Measurements from ENCODE around the gene DPEP2. TPM values are rescaled to one million over a fixed set of nuclear protein-coding genes. Genes with fewer than 3 reads are reported as not detected.

Gene DPEP2
- total RNA-seq, 1 experiment from 2014 or later, result not detected

- RAD21 ChIA-PET (ENCODE audit: low non-redundant PET in 1 of 2, low total read pairs in 2 of 2, uncharacterized antibody in 2 of 2, unreplicated experiment in 2 of 2), result no interaction called here
- no peaks in the 10 kb centered on the region for H3K9me2 ChIP-seq (ENCODE audit: insufficient read depth)
- H4K20me1 ChIP-seq (ENCODE audit: insufficient read depth), result no peaks in the 10 kb centered on the region
- BruUV-seq (replicated peaks), result no TSS peak
- peak within 1 kb of the TSS; percentile 87 for H3K27ac ChIP-seq (ENCODE audit: low read depth, low read length)
- H3K36me3 ChIP-seq (ENCODE audit: control insufficient read depth in 1 of 2, insufficient read depth in 2 of 2, low read length in 2 of 2), result no peaks in the 10 kb centered on the region
- H3K9ac ChIP-seq (ENCODE audit: low read length), result peak within 1 kb of the TSS; percentile 92
- TF ChIP-seq ZFX (IDR thresholded peaks at IDR 0.05) (peak; percentile 77; the same call in 1 of the 2 replicates), POLR2A (IDR thresholded peaks at IDR 0.05; ENCODE audit: borderline replicate concordance, extremely low read depth, insufficient read depth, insufficient read length) (peak; percentile 33), POLR2AphosphoS5 (IDR thresholded peaks at IDR 0.05; ENCODE audit: low read depth, low read length) (peak; percentile 77), ATF3 (IDR thresholded peaks at IDR 0.05) (no peak), EGR1 (IDR thresholded peaks at IDR 0.05; ENCODE audit: low read depth) (peak; percentile 82), SP1 (IDR thresholded peaks at IDR 0.05; ENCODE audit: low read depth) (no peak; the same call in none of the 2 replicates), YY1 (IDR thresholded peaks at IDR 0.05; ENCODE audit: extremely low read depth, insufficient replicate concordance, low read depth, low read length) (no peak)
- TF ChIP-seq, protein P1, sequence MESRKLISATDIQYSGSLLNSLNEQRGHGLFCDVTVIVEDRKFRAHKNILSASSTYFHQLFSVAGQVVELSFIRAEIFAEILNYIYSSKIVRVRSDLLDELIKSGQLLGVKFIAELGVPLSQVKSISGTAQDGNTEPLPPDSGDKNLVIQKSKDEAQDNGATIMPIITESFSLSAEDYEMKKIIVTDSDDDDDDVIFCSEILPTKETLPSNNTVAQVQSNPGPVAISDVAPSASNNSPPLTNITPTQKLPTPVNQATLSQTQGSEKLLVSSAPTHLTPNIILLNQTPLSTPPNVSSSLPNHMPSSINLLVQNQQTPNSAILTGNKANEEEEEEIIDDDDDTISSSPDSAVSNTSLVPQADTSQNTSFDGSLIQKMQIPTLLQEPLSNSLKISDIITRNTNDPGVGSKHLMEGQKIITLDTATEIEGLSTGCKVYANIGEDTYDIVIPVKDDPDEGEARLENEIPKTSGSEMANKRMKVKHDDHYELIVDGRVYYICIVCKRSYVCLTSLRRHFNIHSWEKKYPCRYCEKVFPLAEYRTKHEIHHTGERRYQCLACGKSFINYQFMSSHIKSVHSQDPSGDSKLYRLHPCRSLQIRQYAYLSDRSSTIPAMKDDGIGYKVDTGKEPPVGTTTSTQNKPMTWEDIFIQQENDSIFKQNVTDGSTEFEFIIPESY (IDR thresholded peaks at IDR 0.05; ENCODE audit: extremely low read depth, insufficient replicate concordance, low read length), result peak; percentile 62
- CTCF ChIA-PET, result interaction anchor here (0.6 kb wide), 1 partner anchor 20 kb away, joined by 3 read pairs; no protein-coding TSS in a partner anchor
- H3K79me2 ChIP-seq (ENCODE audit: insufficient read depth, low read length), result peaks cover 32% of the 10 kb centered on the region
- peak within 1 kb of the TSS; percentile 87 for H3K4me2 ChIP-seq (ENCODE audit: low read length)
- DNase-seq (ENCODE audit: low read depth, low spot score) (peak; percentile 19), ATAC-seq (peak; percentile 83)
- intact Hi-C loops (cut with micrococcal nuclease), result no loop called here
- peak within 1 kb of the TSS; percentile 20 for H2AFZ ChIP-seq (ENCODE audit: low read depth, low read length, poor library complexity, severe bottlenecking)
- POLR2A ChIA-PET, result no interaction called here
- peak within 1 kb of the TSS; percentile 86 for H3K4me3 ChIP-seq (replicated peaks in 1 of 2; ENCODE audit: low read depth in 1 of 2, low read length in 2 of 2)
- peaks cover 21 to 26% of the 10 kb centered on the region in 2 experiments for H3K4me1 ChIP-seq (ENCODE audit: control insufficient read depth in 1 of 2, insufficient read depth in 2 of 2, low read length in 2 of 2)
- H3K9me3 ChIP-seq (ENCODE audit: control insufficient read depth in 1 of 2, insufficient read depth in 1 of 2, low read depth in 1 of 2, low read length in 2 of 2), result no peaks in the 10 kb centered on the region
- H3K27me3 ChIP-seq (ENCODE audit: insufficient read depth, low read length), result no peaks in the 10 kb centered on the region
These were observed 30.7 kb downstream of the DPEP2 start, which contains the start of gene SLC12A4 for GRCh38 chr16:67968400-67969253. SLC12A4 (minus strand) TSS chr16:67968637; CDS start chr16:67968553, 84 bp downstream.
